GM21825 (cell line): ENCODE measurements around the gene VWC2.

Source experiments
- ATAC-seq: cut with Tn5 transposase; IDR thresholded peaks from one replicate; pipeline ENCODE4 v1.9.1; 2021; ENCODE audit warnings: mild to moderate bottlenecking, moderate library complexity; ENCODE audit not compliant: unreplicated experiment

VWC2 gene

DNA sequence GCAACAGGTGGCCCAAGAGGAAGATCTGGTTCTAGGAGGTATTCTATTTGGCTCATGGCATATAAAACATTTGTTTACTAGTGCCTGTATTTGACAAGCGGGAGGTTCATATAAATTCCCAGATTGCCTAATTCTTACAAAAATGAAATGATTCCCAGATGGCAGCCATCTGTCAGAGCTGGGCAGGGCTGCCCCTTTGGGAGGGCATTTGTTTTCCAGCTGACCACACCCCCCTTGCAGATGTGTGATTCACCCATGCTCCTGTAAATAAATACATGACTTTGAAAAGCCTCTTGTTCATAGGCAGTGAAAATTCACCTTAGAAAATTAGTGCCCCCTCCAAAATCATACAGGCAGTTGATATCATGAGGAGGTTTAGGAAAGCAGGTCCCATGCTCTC is 8.6 kb downstream of the VWC2 start:
- ATAC-seq: no peak

DNA sequence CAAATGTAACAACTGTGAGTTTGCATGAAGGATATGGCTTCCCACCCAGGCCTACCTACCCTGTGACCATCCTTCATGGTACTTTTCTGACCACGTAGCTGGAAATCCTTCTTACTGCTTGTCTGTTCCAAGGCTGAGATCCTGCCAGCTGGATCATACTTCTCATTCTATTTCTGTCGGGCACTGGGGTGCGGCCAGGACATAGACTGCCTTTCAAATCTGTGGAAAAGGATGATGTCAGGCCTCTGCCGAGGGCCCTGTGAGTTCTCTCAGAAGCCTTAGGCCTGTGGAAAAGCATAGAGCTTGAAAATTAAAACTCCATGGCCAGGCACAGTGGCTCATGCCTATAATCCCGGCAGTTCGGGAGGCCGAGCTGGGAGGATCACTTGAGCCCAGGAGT is 10.0 kb downstream of the VWC2 start:
- no peak for ATAC-seq

- ATAC-seq: no peak
These were observed 14.5 kb downstream of the VWC2 start for GRCh38 chr7:49787980-49788379.

DNA sequence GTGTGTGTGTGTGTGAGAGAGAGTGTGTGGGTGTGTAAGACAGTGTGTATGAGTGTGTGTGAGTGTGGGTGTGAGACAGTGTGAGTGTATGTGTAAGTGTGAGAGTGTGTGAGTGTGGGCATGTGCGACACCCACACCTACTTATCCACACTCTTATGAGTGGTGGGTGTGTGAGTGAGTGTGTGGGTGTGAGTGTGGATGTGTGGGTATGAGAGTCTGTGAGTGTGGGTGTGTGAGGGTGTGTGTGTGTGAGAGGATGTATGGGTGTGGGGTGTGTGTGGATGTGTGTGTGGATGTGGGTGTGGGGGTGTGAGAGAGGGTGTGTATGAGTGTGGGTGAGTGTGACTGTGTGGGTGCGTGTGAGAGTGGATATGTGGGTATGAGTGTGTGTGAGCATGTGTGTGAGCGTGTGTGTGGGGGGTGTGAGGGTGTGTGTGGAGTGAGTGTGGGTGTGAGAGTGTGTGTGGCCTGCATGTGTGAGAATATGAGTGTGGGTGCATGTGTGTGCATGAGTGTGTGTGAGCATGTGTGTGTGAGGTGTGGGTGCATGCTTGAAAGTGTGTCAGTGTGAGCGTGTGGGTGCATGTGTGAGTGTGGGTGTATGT is 15.1 kb downstream of the VWC2 start:
- ATAC-seq: no peak

DNA sequence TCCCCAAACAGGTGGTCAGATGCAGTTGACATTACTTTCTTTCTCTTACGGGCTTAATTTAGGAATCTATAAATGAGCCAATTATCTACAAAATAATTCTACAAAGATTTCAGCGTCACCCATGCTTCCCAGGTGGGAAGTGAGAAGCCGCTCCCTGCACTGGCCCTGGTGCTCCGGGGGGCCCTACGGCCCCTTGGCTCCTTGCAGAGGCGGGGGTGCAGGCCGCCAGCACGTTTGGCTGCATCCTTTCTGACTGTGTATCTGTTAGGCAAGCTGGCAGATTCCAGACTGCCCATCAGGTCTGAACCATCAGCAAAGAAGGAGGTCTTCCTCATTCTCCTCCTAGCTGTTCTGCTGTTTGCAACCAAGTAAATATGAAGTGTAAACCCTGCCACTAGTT is 16.3 kb downstream of the VWC2 start:
- ATAC-seq: no peak

GRCh38 chr7:49790209-49790608 is 16.8 kb downstream of the VWC2 start:
- ATAC-seq: no peak

DNA sequence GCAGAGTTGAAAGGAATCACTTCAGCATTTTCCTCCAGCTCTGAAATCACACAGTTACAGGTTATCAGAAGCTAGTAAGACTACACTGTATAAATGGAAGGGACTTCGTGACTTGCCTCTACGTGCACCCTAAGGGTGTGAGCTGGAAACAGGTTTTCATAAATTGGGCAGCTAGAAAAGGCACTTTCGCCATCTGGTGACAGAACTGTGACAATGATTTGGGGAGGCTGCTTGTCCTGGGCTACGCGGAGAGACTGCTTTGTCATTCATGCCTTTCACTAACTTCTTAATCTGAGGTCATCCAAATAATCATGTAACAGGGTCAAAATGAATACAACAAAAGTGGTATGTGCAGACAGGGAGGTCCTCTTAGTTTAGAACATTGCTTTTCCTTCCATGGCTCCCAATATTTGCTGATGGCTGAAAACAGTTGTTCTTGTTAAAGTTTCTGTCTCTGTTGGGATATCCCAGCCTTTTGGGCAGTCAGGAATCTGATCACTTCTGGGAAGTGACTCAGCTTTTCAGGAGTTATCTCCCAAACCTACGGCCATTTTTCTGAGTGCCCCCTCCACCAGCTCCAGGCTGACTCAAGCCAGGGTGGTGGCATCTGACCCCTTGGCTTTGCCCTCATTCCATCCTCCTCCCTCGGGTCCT is 17.8 kb downstream of the VWC2 start:
- ATAC-seq: peak; percentile 52

GRCh38 chr7:49797987-49798660 is 24.7 kb downstream of the VWC2 start:
- ATAC-seq: no peak

DNA sequence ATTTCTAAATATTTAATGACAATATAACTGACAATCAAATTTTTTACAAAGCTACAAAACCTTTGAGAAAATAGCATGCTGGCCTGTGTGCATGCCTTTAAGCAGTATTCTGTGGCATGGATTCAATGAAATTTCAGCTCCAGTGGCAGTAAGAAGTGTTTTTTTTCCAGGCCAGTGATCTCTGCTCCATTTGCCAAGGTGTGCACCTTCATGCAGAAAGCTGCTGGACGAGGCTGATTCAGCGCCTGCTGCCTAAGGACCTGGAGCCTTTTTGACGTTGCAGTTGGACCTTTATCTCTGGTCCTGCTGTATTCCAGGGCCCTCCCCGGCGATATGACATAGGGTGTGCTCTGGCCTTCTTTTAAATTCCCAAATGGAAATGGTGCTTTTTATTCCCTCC is 26.6 kb downstream of the VWC2 start:
- no peak for ATAC-seq

DNA sequence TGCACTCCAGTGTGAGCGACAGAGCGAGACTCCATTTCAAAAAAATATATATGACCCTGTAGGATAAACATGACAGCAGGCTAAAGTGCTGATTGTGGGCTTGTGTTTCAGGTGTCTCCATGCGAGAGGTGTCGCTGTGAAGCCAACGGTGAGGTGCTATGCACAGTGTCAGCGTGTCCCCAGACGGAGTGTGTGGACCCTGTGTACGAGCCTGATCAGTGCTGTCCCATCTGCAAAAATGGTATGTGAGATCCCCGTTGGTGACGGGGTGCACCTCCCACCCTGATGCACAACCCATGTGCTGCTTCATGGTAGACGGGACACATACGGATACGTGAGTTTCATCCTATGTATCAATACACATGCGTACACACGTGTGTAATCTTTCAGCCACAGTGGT is 29.2 kb downstream of the VWC2 start:
- no peak for ATAC-seq

DNA sequence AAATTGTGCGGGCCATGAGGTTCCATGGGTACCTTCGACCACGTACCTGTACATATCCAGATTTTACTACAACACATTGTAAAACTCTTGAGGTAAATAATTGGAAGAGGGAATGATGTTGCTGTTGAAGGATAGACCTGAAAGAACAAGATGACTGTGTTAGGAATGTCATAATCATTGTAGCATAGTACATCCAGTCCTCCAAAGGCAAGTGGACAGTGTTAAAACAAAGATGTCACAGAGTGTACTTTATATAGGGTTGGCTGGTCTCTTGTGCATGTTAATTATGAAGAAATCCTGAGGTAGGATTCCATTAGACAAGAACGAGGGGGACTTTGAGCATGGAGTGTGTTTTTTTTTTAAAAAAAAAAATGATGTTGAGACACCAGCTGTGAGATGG is 30.4 kb downstream of the VWC2 start:
- no peak for ATAC-seq

DNA sequence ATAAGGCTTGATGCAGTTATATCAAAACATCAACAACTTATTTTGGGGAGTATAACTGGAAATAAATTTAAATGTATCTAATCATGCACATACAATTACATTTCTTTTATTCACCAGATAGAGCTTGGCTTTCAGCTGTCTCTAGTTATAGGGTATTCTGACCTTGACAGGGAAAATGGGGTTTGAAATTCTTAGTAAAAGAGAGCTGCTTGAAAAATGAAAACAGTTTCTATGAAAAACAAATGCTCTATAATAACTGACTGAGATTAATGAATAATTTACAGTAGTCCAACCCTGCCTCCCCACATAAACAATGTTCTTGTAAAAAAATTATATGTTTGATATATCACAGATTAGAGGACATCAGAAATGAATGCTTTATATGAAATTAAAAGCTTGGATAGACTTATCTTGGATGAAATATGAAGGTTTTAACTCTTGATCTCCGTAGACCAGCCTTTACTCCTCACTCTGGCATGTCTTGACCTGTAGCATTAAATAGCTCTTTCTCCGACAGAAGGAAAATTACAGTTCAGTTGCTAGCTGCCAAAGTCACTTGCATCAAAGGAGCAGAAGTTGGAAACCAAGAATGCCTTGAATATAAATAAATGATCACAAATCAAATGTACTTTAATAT is 32.1 kb downstream of the VWC2 start:
- no peak for ATAC-seq

- ATAC-seq: no peak
These were observed 39.1 kb downstream of the VWC2 start for GRCh38 chr7:49812534-49812933.

DNA sequence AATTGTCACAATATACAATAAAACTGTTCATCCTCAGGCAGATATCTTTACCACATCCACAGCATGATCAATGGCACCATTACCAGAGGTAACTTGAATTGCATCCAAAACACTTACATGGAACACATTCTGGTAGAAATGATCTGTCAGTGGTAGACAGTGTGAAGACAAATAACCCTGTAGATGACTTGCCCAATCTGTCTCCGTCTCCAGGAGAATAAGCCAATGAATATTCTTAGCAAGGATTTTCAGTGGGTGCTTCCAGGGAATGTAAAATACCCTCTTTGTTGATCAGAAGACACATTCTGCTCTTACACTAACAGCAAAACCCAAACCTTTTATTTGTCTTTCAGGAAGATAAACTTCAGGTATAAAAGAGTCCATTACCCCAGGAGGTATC is 43.8 kb downstream of the VWC2 start:
- ATAC-seq: no peak

DNA sequence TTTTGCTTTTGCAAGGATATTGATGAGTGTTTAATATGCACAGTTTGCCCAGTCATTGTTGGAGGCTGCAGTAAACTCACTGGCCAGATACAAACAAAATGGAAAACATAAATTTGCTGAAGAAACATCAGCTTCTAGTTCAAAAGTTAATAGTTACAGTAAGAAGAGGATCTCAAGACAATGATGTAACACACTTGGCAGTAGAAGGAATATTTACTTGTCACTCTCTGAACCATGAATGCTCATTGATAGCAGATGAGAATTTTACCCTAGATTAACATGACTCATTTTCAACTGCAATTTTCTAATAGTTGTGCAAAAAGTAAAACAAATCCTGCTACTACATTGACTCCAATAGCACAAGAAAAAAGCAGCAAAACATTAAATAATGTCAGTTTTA is 47.7 kb downstream of the VWC2 start:
- ATAC-seq: no peak

- ATAC-seq: no peak
These were observed 49.4 kb downstream of the VWC2 start for GRCh38 chr7:49822856-49823255.

GRCh38 chr7:49823566-49823965 is 50.1 kb downstream of the VWC2 start:
- no peak for ATAC-seq

- no peak for ATAC-seq
These were observed 66.6 kb downstream of the VWC2 start for GRCh38 chr7:49839863-49840645.

DNA sequence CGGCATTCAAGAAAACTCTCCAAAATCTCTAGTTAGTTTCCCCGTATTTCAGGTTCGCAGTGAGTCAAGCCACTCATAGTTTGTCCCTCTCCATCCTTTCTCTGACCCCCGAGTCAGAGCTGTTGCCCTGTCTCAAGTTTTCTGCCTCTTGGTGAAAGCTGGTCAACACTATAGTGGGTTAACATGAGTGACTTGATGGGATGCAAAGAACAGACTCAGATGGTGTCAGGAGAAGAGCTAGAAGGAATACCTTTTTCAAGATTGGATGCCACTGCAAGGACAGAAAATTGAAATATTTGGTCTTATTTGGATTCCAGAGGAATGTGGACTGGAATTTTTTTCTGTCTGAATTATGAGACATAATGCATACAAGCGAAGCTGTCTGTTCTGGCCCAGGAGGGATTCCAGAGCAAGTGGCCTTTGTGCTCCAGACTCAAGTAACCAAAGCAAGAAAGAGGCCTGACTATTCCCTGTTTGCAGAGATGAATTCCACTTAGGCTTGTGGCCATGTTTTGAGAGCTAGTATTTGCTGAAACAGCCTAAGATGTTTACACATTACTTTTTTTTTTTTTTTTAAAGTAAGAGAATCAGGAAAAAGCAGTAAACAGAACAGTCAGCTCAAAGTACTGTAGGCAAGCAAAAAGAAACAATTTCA is 67.4 kb downstream of the VWC2 start:
- ATAC-seq: no peak

- no peak for ATAC-seq
These were observed 72.2 kb downstream of the VWC2 start for GRCh38 chr7:49845626-49846025.
